Measurements from ENCODE around the gene ZNF620. TPM values are rescaled to one million over a fixed set of nuclear protein-coding genes. Genes with fewer than 3 reads are reported as not detected.

Gene ZNF620
- total RNA-seq, 4 donors from 2014 or later = 2.6 to 8.0 (median 4.3) TPM; not detected in 1

GRCh38 chr3:40490916-40491315 is 14.9 kb upstream of the ZNF620 start:
- TF ChIP-seq CTCF (IDR thresholded peaks at IDR 0.05) (no peak), POLR2A (IDR thresholded peaks at IDR 0.05) (no peak), POLR2AphosphoS5 (IDR thresholded peaks at IDR 0.05) (no peak), EP300 (IDR thresholded peaks at IDR 0.05; ENCODE audit: low read depth) (no peak)
- in situ Hi-C loops (cut with MboI; ENCODE audit: low pct_ligation_motif_present in 1 of 4, low pct_unique_long_range_greater_than_20kb in 1 of 4, low sequenced_read_pairs in 3 of 4) (no loop called here), intact Hi-C loops (cut with DNase I; ENCODE audit: low total_unique reads) (no loop called here)
- WGBS, 2 donors (ENCODE audit: low coverage in 1 of 2) = 86 to 89% methylated on average over 4 to 5 of the region's 5 CpGs
- no peaks in the 10 kb centered on the region for H3K27me3 ChIP-seq
- no peaks in the 10 kb centered on the region for H3K4me1 ChIP-seq
- no peak overlapping the region for H3K4me3 ChIP-seq
- no peak overlapping the region for H3K27ac ChIP-seq
- peaks cover 13 to 21% of the 10 kb centered on the region in 2 donors for H3K9me3 ChIP-seq
- DNase-seq = no peak
- peaks cover 0 to 25% (median 12%) of the 10 kb centered on the region in 4 donors for H3K36me3 ChIP-seq

- DNase-seq = no peak
- Histone ChIP-seq H3K4me3 (no peak overlapping the region), H3K27ac (no peak overlapping the region), H3K36me3 (no peaks in the 10 kb centered on the region), H3K9me3 (no peaks in the 10 kb centered on the region), H3K27me3 (no peaks in the 10 kb centered on the region), H3K4me1 (no peaks in the 10 kb centered on the region)
- in situ Hi-C loops (cut with MboI; ENCODE audit: low pct_ligation_motif_present in 1 of 4, low pct_unique_long_range_greater_than_20kb in 1 of 4, low sequenced_read_pairs in 3 of 4) (no loop called here), intact Hi-C loops (cut with DNase I; ENCODE audit: low total_unique reads) (no loop called here)
- 60% methylated on average over 2 of the region's 2 CpGs; no CpG with 5 or more reads in 1 of the 2 donors for WGBS, 2 donors (ENCODE audit: low coverage in 1 of 2)
- TF ChIP-seq EP300 (IDR thresholded peaks at IDR 0.05; ENCODE audit: low read depth) (no peak), CTCF (IDR thresholded peaks at IDR 0.05) (no peak), POLR2AphosphoS5 (IDR thresholded peaks at IDR 0.05) (no peak), POLR2A (IDR thresholded peaks at IDR 0.05) (no peak)
Observed at GRCh38 chr3:40494698-40495097, 11.1 kb upstream of the ZNF620 start.

GRCh38 chr3:40497288-40497687 is 8.6 kb upstream of the ZNF620 start:
- Histone ChIP-seq H3K36me3 (no peaks in the 10 kb centered on the region), H3K4me3 (no peak overlapping the region), H3K27me3 (no peaks in the 10 kb centered on the region), H3K27ac (no peak overlapping the region), H3K4me1 (no peaks in the 10 kb centered on the region), H3K9me3 (no peaks in the 10 kb centered on the region)
- intact Hi-C loops (cut with DNase I; ENCODE audit: low total_unique reads) (no loop called here), in situ Hi-C loops (cut with MboI; ENCODE audit: low pct_ligation_motif_present in 1 of 4, low pct_unique_long_range_greater_than_20kb in 1 of 4, low sequenced_read_pairs in 3 of 4) (no loop called here)
- WGBS, 2 donors (ENCODE audit: low coverage in 1 of 2) = 93% methylated on average over 2 of the region's 2 CpGs; no CpG with 5 or more reads in 1 of the 2 donors
- TF ChIP-seq POLR2A (IDR thresholded peaks at IDR 0.05) = no peak
- TF ChIP-seq POLR2AphosphoS5 (IDR thresholded peaks at IDR 0.05) = no peak
- no peak for TF ChIP-seq CTCF (IDR thresholded peaks at IDR 0.05)
- TF ChIP-seq EP300 (IDR thresholded peaks at IDR 0.05; ENCODE audit: low read depth) = no peak
- no peak for DNase-seq

GRCh38 chr3:40499952-40500351 is 5.9 kb upstream of the ZNF620 start:
- 92% methylated on average over 1 of the region's 1 CpG; no CpG with 5 or more reads in 1 of the 2 donors for WGBS, 2 donors (ENCODE audit: low coverage in 1 of 2)
- DNase-seq = no peak
- in situ Hi-C loops (cut with MboI; ENCODE audit: low pct_ligation_motif_present in 1 of 4, low pct_unique_long_range_greater_than_20kb in 1 of 4, low sequenced_read_pairs in 3 of 4) = no loop called here

More at GRCh38 chr3:40499952-40500351, 5.9 kb upstream of the ZNF620 start:
- no peaks in the 10 kb centered on the region for H3K36me3 ChIP-seq
- H3K27ac ChIP-seq = no peak overlapping the region
- H3K4me1 ChIP-seq = peaks cover 0 to 7% (median 2%) of the 10 kb centered on the region in 4 donors
- intact Hi-C loops (cut with DNase I; ENCODE audit: low total_unique reads) = no loop called here
- H3K4me3 ChIP-seq = no peak overlapping the region
- H3K9me3 ChIP-seq = no peaks in the 10 kb centered on the region
- no peak for TF ChIP-seq POLR2AphosphoS5 (IDR thresholded peaks at IDR 0.05)
- TF ChIP-seq POLR2A (IDR thresholded peaks at IDR 0.05) = no peak
- TF ChIP-seq CTCF (IDR thresholded peaks at IDR 0.05) = no peak
- no peak for TF ChIP-seq EP300 (IDR thresholded peaks at IDR 0.05; ENCODE audit: low read depth)
- no peaks in the 10 kb centered on the region for H3K27me3 ChIP-seq
